A673 (cell line): Measurements from ENCODE around the gene S100A7A. TPM values are rescaled to one million over a fixed set of nuclear protein-coding genes. Genes with fewer than 3 reads are reported as not detected.

Experiments
- BruUV-seq: library from RNA; stranded (reverse); fragments of 400-500 nt; replicated peaks from 2 replicates; lab custom pipeline; 2021; lab: Mats Ljungman, UMichigan
- CTCF ChIA-PET: fragments of 300-600 bp; sonication (Branson Sonifier 250); formaldehyde crosslinking; loops from one replicate; lab custom pipeline; 2022; ENCODE audit warnings: antibody characterized with exemption; lab: Charles Lee
- POLR2A ChIA-PET: fragments of 300-600 bp; sonication (Branson Sonifier 250); formaldehyde crosslinking; loops from one replicate; lab custom pipeline; 2022; ENCODE audit warnings: antibody characterized with exemption; ENCODE audit not compliant: low non-redundant PET; lab: Charles Lee
- DNase-seq: peaks from one replicate; pipeline ENCODE4 v3.0.0-alpha.2; 2015; ENCODE audit warnings: low spot score
- H3K27ac ChIP-seq: fragments of 200-600 bp; sonication (generic); 2 replicates; pipeline ENCODE4 v1.5.1; 2016; ENCODE audit warnings: mixed run types, low read depth, mild to moderate bottlenecking, mixed read lengths, antibody characterized with exemption, low read length; ENCODE audit not compliant: poor library complexity, severe bottlenecking
- H3K27me3 ChIP-seq: fragments of 200-600 bp; sonication (generic); replicated peaks from 2 replicates; pipeline ENCODE4 v1.6.1; 2017; ENCODE audit warnings: mixed run types, low read depth, mild to moderate bottlenecking, mixed read lengths, antibody characterized with exemption, low read length; ENCODE audit not compliant: insufficient read depth, poor library complexity
- H3K36me3 ChIP-seq: fragments of 200-600 bp; sonication (generic); 2 replicates; pipeline ENCODE4 v1.6.1; 2016; ENCODE audit warnings: mixed run types, mild to moderate bottlenecking, mixed read lengths, antibody characterized with exemption, low read length; ENCODE audit not compliant: insufficient read depth, poor library complexity, severe bottlenecking
- H3K4me1 ChIP-seq: fragments of 200-600 bp; sonication (generic); 2 replicates; pipeline ENCODE4 v1.6.1; 2017; ENCODE audit warnings: mixed run types, mild to moderate bottlenecking, mixed read lengths, antibody characterized with exemption, low read length; ENCODE audit not compliant: insufficient read depth, poor library complexity, severe bottlenecking
- H3K4me3 ChIP-seq: fragments of 200-600 bp; sonication (generic); 2 replicates; pipeline ENCODE4 v1.5.1; 2016; ENCODE audit warnings: low read depth, mixed run types, mild to moderate bottlenecking, mixed read lengths, low read length; ENCODE audit not compliant: poor library complexity, severe bottlenecking
- H3K9me3 ChIP-seq: fragments of 200-600 bp; sonication (generic); 2 replicates; pipeline ENCODE4 v1.6.1; 2016; ENCODE audit warnings: mixed run types, low read depth, mild to moderate bottlenecking, mixed read lengths, antibody characterized with exemption, low read length; ENCODE audit not compliant: poor library complexity, severe bottlenecking
- EZH2 ChIP-seq: fragments of 200-600 bp; sonication (generic); IDR thresholded peaks from 2 replicates; pipeline ENCODE4 v1.6.1; 2017; ENCODE audit warnings: borderline replicate concordance, low read depth, mild to moderate bottlenecking, mixed read lengths, antibody characterized with exemption, low read length; ENCODE audit not compliant: poor library complexity, severe bottlenecking
- intact Hi-C: fragments of 100-400 bp; cut with micrococcal nuclease; formaldehyde crosslinking; loops from one replicate; pipeline ENCODE4 v1.10.0; 2022; ENCODE audit not compliant: unreplicated experiment
- total RNA-seq: library from RNA; stranded (reverse); gene quantifications from 2 replicates; pipeline ENCODE4 v1.2.3, GENCODE V29; 2021
- TF ChIP-seq, protein P1 (sequence below): fragments of 300-800, 200-600 bp; sonication (generic); conservative IDR thresholded peaks from 2 replicates; pipeline ENCODE4 v1.5.1; 2017; ENCODE audit warnings: low read depth, mild to moderate bottlenecking, antibody characterized with exemption, low read length, moderate library complexity, mixed read lengths

Gene S100A7A
- total RNA-seq, 1 experiment from 2014 or later: not detected

DNA sequence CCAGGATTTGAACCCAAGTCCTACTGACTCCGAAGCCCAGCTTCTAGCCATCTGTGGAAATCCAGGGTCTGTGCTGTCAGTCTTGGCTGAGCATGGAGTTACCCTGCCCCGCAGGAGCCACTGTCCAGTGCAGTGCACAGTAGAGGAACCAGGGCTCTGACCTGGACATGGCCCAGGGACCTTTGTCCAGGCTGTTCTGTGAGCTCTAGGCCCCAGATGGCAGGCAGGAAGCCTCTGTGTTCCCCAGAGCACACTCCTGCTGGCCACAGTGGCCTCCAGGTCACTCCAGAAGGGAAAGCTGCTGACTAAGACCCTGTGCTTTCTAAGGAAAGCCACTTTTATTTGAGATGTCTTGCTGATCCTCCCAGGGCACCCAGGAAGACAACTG lies 13.8 kb downstream of the S100A7A start:
- DNase-seq: no peak
- ChIA-PET CTCF (no interaction called here), POLR2A (no interaction called here)
- H3K9me3 ChIP-seq: no peaks in the 10 kb centered on the region
- intact Hi-C loops: no loop called here
- H3K27me3 ChIP-seq: peaks cover 54% of the 10 kb centered on the region
- no peaks in the 10 kb centered on the region for H3K36me3 ChIP-seq
- H3K27ac ChIP-seq: no peak overlapping the region
- no peaks in the 10 kb centered on the region for H3K4me1 ChIP-seq
- no peak overlapping the region for H3K4me3 ChIP-seq
- no TSS peak for BruUV-seq
- TF ChIP-seq EZH2: no peak
- TF ChIP-seq, protein P1, sequence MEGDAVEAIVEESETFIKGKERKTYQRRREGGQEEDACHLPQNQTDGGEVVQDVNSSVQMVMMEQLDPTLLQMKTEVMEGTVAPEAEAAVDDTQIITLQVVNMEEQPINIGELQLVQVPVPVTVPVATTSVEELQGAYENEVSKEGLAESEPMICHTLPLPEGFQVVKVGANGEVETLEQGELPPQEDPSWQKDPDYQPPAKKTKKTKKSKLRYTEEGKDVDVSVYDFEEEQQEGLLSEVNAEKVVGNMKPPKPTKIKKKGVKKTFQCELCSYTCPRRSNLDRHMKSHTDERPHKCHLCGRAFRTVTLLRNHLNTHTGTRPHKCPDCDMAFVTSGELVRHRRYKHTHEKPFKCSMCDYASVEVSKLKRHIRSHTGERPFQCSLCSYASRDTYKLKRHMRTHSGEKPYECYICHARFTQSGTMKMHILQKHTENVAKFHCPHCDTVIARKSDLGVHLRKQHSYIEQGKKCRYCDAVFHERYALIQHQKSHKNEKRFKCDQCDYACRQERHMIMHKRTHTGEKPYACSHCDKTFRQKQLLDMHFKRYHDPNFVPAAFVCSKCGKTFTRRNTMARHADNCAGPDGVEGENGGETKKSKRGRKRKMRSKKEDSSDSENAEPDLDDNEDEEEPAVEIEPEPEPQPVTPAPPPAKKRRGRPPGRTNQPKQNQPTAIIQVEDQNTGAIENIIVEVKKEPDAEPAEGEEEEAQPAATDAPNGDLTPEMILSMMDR: no peak

DNA sequence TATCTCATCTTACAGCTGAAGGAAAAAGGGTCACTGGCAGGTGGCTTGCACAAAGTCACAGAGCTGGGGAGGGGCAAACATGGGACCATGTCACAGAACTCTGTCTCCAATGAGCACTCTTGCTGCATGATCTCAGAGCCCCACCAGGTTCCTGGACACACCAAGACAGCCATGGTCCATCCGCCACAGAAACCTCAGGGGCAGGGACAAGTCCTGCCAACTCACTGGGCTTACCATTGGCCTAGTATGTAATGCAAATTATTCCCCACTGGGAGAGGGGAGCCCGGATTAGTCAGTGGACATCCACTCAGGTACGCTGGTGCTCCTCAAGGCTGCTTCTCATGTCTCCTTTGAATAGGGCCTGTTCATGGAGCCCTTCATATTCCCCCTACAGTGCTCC lies 14.2 kb downstream of the S100A7A start:
- H3K36me3 ChIP-seq: no peaks in the 10 kb centered on the region
- BruUV-seq: no TSS peak
- ChIA-PET CTCF (no interaction called here), POLR2A (no interaction called here)
- intact Hi-C loops: no loop called here
- no peaks in the 10 kb centered on the region for H3K4me1 ChIP-seq
- H3K9me3 ChIP-seq: no peaks in the 10 kb centered on the region
- peaks cover 50% of the 10 kb centered on the region for H3K27me3 ChIP-seq
- TF ChIP-seq, protein P1: no peak
- TF ChIP-seq EZH2: no peak
- no peak overlapping the region for H3K27ac ChIP-seq
- no peak overlapping the region for H3K4me3 ChIP-seq
- DNase-seq: no peak

DNA sequence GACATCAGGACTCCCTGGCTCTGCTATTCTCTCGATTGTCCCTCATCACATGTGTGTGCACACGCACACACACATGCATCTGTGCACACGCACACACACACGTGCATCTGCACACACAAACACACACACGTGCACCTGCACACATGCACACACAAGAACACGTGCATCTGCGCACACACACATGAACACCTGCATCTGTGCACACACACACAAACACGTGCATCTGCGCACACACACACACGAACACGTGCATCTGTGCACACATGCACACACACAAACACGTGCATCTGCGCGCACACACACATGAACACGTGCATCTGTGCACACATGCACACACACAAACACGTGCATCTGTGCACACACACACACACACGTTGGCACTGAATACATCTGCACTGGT lies 14.7 kb downstream of the S100A7A start:
- ChIA-PET CTCF (no interaction called here), POLR2A (no interaction called here)
- no peak overlapping the region for H3K27ac ChIP-seq
- intact Hi-C loops: no loop called here
- no peaks in the 10 kb centered on the region for H3K36me3 ChIP-seq
- BruUV-seq: no TSS peak
- no peak overlapping the region for H3K4me3 ChIP-seq
- DNase-seq: no peak
- H3K9me3 ChIP-seq: no peaks in the 10 kb centered on the region
- H3K27me3 ChIP-seq: peaks cover 49% of the 10 kb centered on the region
- TF ChIP-seq EZH2: no peak
- TF ChIP-seq, protein P1: no peak
- no peaks in the 10 kb centered on the region for H3K4me1 ChIP-seq
